WTC11 (cell line): Measurements from ENCODE around the gene GBF1.

ENCODE experiments used
- AR ChIP-seq: fragments of 250-450 bp; sonication (Bioruptor Pico); IDR thresholded peaks from 2 replicates; pipeline ENCODE4 v1.9.0; 2021; ENCODE audit warnings: mild to moderate bottlenecking
- CBFB ChIP-seq: sonication (generic); formaldehyde crosslinking; IDR thresholded peaks from 2 replicates; pipeline ENCODE4 v1.8.1; 2022; ENCODE audit warnings: mild to moderate bottlenecking, low read depth, missing genetic modification reagents
- CTCF ChIP-seq: fragments of 200-600 bp; IDR thresholded peaks from 2 replicates; pipeline ENCODE4 v1.8.0; 2022; ENCODE audit warnings: antibody characterized with exemption
- ETV6 ChIP-seq: sonication (generic); formaldehyde crosslinking; IDR thresholded peaks from 2 replicates; pipeline ENCODE4 v1.8.1; 2022; ENCODE audit warnings: mild to moderate bottlenecking, missing genetic modification reagents
- HMGXB4 ChIP-seq: sonication (generic); formaldehyde crosslinking; IDR thresholded peaks from 2 replicates; pipeline ENCODE4 v1.8.1; 2023; ENCODE audit warnings: mild to moderate bottlenecking, moderate library complexity, missing genetic modification reagents
- JUN ChIP-seq: sonication (generic); formaldehyde crosslinking; IDR thresholded peaks from 2 replicates; pipeline ENCODE4 v1.8.0; 2023; ENCODE audit warnings: mild to moderate bottlenecking, missing genetic modification reagents
- KAT7 ChIP-seq: sonication (generic); formaldehyde crosslinking; IDR thresholded peaks from 2 replicates; pipeline ENCODE4 v1.8.1; 2023; ENCODE audit warnings: missing genetic modification reagents, mild to moderate bottlenecking, borderline replicate concordance
- NR1H2 ChIP-seq: sonication (generic); formaldehyde crosslinking; IDR thresholded peaks from 2 replicates; pipeline ENCODE4 v1.9.0; 2021; ENCODE audit warnings: mild to moderate bottlenecking, moderate library complexity, missing genetic modification reagents
- TEAD1 ChIP-seq: sonication (generic); formaldehyde crosslinking; IDR thresholded peaks from 2 replicates; pipeline ENCODE4 v1.8.0; 2022; ENCODE audit warnings: mild to moderate bottlenecking, missing genetic modification reagents
- TP53 ChIP-seq: sonication (generic); formaldehyde crosslinking; IDR thresholded peaks from 2 replicates; pipeline ENCODE4 v1.8.1; 2023; ENCODE audit warnings: mild to moderate bottlenecking, missing genetic modification reagents
- ZNF138 ChIP-seq: sonication (generic); formaldehyde crosslinking; conservative IDR thresholded peaks from 2 replicates; pipeline ENCODE4 v1.8.1; 2022; ENCODE audit warnings: mild to moderate bottlenecking, moderate library complexity, missing genetic modification reagents
- TF ChIP-seq, protein P1 (sequence below): sonication (generic); formaldehyde crosslinking; IDR thresholded peaks from 2 replicates; pipeline ENCODE4 v1.8.1; 2023; ENCODE audit warnings: mild to moderate bottlenecking, missing genetic modification reagents, moderate library complexity

DNA sequence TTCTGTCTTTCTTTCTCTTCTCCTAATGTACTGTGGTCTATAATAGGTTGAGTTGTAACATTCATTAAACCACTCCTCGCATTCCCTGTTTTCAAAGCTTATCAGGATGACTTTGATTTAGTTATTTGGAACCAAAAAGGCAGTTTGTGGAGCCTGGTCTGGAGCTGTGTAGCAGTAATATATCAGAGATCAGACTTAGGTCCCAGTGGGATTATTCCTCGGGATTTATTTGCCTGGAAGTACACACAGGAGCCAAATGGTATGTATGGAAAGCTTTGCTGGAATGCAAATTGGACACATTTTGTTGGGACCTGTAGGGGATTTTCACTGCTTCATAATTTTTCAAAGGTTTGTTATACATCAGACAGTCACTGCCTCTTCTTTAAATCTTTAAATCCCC lies 40.9 kb downstream of the GBF1 start:
- TF ChIP-seq CTCF (no peak), JUN (CRISPR knock-in tag) (no peak), AR (no peak), TEAD1 (CRISPR knock-in tag) (no peak), NR1H2 (CRISPR knock-in tag) (no peak), KAT7 (CRISPR knock-in tag) (no peak), ETV6 (CRISPR knock-in tag) (no peak), TP53 (CRISPR knock-in tag) (no peak), HMGXB4 (CRISPR knock-in tag) (no peak), CBFB (no peak), ZNF138 (CRISPR knock-in tag) (no peak)
- TF ChIP-seq, protein P1, sequence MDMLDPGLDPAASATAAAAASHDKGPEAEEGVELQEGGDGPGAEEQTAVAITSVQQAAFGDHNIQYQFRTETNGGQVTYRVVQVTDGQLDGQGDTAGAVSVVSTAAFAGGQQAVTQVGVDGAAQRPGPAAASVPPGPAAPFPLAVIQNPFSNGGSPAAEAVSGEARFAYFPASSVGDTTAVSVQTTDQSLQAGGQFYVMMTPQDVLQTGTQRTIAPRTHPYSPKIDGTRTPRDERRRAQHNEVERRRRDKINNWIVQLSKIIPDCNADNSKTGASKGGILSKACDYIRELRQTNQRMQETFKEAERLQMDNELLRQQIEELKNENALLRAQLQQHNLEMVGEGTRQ = no peak
